ENCODE measurements around the gene NDRG2. TPM values are rescaled to one million over a fixed set of nuclear protein-coding genes. Genes with fewer than 3 reads are reported as not detected.
A peak's percentile ranks its signal among the peaks of the same experiment; 100 is the strongest.
"Not testable (repeated sequence)": the region's sequence is repeated elsewhere in the genome, so short reads cannot be mapped to it uniquely, and the experiment has no call there.

NDRG2 gene
- total RNA-seq, 4 donors from 2014 or later = 269 to 433 (median 295) TPM

- no peak overlapping the region for H3K27ac ChIP-seq
- H3K27me3 ChIP-seq = no peaks in the 10 kb centered on the region
- TF ChIP-seq POLR2A (IDR thresholded peaks at IDR 0.05) (no peak), POLR2AphosphoS5 (IDR thresholded peaks at IDR 0.05) (no peak), EP300 (IDR thresholded peaks at IDR 0.05) (no peak)
- TF ChIP-seq, protein P1, sequence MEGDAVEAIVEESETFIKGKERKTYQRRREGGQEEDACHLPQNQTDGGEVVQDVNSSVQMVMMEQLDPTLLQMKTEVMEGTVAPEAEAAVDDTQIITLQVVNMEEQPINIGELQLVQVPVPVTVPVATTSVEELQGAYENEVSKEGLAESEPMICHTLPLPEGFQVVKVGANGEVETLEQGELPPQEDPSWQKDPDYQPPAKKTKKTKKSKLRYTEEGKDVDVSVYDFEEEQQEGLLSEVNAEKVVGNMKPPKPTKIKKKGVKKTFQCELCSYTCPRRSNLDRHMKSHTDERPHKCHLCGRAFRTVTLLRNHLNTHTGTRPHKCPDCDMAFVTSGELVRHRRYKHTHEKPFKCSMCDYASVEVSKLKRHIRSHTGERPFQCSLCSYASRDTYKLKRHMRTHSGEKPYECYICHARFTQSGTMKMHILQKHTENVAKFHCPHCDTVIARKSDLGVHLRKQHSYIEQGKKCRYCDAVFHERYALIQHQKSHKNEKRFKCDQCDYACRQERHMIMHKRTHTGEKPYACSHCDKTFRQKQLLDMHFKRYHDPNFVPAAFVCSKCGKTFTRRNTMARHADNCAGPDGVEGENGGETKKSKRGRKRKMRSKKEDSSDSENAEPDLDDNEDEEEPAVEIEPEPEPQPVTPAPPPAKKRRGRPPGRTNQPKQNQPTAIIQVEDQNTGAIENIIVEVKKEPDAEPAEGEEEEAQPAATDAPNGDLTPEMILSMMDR (IDR thresholded peaks at IDR 0.05) = no peak
- no peak overlapping the region for H3K4me3 ChIP-seq
- no peaks in the 10 kb centered on the region for H3K9me3 ChIP-seq
- H3K36me3 ChIP-seq = peaks cover 35% of the 10 kb centered on the region
- 68% methylated on average over 6 of the region's 6 CpGs for WGBS
- peaks cover 10% of the 10 kb centered on the region for H3K4me1 ChIP-seq
- DNase-seq (ENCODE audit: low spot score in 2 of 2) = peak in 1 of 2 donors; percentile 20
Measured at GRCh38 chr14:21015312-21015711, 9.5 kb downstream of the NDRG2 start.

GRCh38 chr14:21014761-21015190 is 10.1 kb downstream of the NDRG2 start:
- Histone ChIP-seq H3K4me3 (no peak overlapping the region), H3K36me3 (peaks cover 29% of the 10 kb centered on the region), H3K27ac (no peak overlapping the region), H3K9me3 (no peaks in the 10 kb centered on the region), H3K27me3 (no peaks in the 10 kb centered on the region), H3K4me1 (peaks cover 9% of the 10 kb centered on the region)
- WGBS = 0% methylated on average over 4 of the region's 4 CpGs
- TF ChIP-seq EP300 (IDR thresholded peaks at IDR 0.05) = no peak
- peak in 2 of 3 donors; percentile 43 to 57 for TF ChIP-seq POLR2AphosphoS5 (IDR thresholded peaks at IDR 0.05)
- TF ChIP-seq POLR2A (IDR thresholded peaks at IDR 0.05) = no peak
- TF ChIP-seq, protein P1 (IDR thresholded peaks at IDR 0.05) = peak; percentile 85 to 91
- peak; percentile 90 to 93 for DNase-seq (ENCODE audit: low spot score in 2 of 2)

DNA sequence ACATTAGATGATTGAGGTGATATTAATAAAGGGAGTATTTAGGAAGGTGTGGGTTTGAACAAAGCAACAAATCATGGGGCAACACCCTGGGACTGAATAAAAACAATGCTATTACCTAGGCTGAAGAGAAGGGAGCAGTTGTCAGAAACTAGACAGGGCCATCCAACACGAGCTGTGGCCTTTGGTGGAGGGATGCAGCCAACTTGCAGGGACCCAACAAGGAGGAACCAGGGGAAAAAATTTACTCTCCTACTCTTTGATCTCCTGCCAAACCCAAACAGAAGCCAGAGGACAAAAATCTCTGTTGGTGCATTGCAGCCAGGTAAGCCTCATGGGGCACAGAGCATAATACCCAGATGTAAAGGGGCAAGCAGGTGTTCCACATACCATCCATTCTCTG is 13.7 kb downstream of the NDRG2 start:
- TF ChIP-seq POLR2AphosphoS5 (IDR thresholded peaks at IDR 0.05) (no peak), POLR2A (IDR thresholded peaks at IDR 0.05) (no peak), EP300 (IDR thresholded peaks at IDR 0.05) (no peak)
- TF ChIP-seq, protein P1 (IDR thresholded peaks at IDR 0.05) = no peak

DNA sequence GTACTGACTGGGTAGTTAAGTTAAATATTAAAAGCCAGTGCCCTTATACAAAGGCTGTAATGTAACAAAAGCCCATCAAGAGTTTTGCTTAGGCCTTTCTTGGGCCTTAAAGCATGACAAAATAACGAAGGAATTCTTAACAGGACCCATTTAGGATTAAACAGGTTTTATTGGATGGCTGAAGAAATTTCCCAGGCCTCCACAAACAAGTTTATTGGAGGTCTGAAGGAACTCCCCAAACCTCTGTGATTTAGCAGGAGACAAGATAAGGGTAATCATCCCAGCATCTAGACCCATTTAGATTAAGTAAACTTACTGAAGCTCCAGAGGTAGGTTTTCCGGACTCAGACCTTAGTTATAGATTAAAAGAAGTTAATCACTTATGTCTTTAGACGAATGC is 15.1 kb downstream of the NDRG2 start:
- H3K27me3 ChIP-seq; H3K4me1 ChIP-seq; H3K36me3 ChIP-seq; DNase-seq (ENCODE audit: low spot score in 2 of 2); H3K27ac ChIP-seq; H3K4me3 ChIP-seq; H3K9me3 ChIP-seq: not testable (repeated sequence)
- 83% methylated on average over 3 of the region's 3 CpGs for WGBS

More for the DNA sequence above, 13.7 kb downstream of the NDRG2 start:
- Histone ChIP-seq H3K4me3 (no peak overlapping the region), H3K36me3 (peaks cover 1% of the 10 kb centered on the region), H3K27me3 (no peaks in the 10 kb centered on the region), H3K4me1 (peaks cover 9% of the 10 kb centered on the region), H3K9me3 (no peaks in the 10 kb centered on the region), H3K27ac (no peak overlapping the region)
- peak in 1 of 2 donors; percentile 1 for DNase-seq (ENCODE audit: low spot score in 2 of 2)
- 83% methylated on average over 1 of the region's 1 CpG for WGBS

DNA sequence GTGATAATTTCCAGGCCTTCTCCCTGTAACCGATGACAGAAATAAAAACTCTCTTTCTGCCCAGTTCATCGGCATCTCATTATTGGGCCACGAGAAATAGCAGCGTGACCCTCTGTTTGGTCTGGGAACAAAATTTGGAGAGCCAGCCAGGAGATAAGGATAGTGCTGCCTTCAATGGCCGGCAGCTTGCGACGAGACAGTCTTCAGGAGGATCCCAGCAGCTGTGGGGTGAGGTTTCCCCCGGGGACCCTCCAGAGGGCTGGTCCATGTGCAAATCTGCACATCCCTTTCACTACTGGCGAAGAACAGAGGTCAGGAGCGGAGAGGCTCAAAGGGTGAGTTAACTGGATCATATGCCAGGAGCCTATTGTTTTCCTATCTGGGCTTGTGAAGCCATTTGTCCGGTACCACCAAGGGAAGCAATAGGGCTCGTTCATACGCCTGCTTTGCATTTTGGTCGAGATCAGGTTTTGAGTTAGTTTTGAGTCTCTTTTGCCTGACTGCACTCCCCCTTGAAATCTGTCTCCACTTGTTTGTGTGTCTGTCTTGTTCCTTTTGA is 21.0 kb downstream of the NDRG2 start:
- Histone ChIP-seq H3K36me3 (no peaks in the 10 kb centered on the region), H3K9me3 (no peaks in the 10 kb centered on the region), H3K4me3 (no peak overlapping the region), H3K27me3 (no peaks in the 10 kb centered on the region), H3K27ac (no peak overlapping the region), H3K4me1 (peaks cover 12% of the 10 kb centered on the region)
- DNase-seq (ENCODE audit: low spot score in 2 of 2) = no peak
- 88% methylated on average over 14 of the region's 14 CpGs for WGBS
- TF ChIP-seq POLR2AphosphoS5 (IDR thresholded peaks at IDR 0.05) = no peak
- TF ChIP-seq, protein P1 (IDR thresholded peaks at IDR 0.05) = no peak
- TF ChIP-seq EP300 (IDR thresholded peaks at IDR 0.05) = no peak
- TF ChIP-seq POLR2A (IDR thresholded peaks at IDR 0.05) = no peak

GRCh38 chr14:21001218-21001617 is 23.6 kb downstream of the NDRG2 start:
- Histone ChIP-seq H3K4me1 (peaks cover 34% of the 10 kb centered on the region), H3K27ac (no peak overlapping the region), H3K4me3 (no peak overlapping the region), H3K27me3 (no peaks in the 10 kb centered on the region), H3K36me3 (peaks cover 13% of the 10 kb centered on the region), H3K9me3 (no peaks in the 10 kb centered on the region)
- DNase-seq (ENCODE audit: low spot score in 2 of 2) = no peak
- WGBS = 65% methylated on average over 6 of the region's 7 CpGs
- TF ChIP-seq, protein P1 (IDR thresholded peaks at IDR 0.05) = no peak
- TF ChIP-seq POLR2A (IDR thresholded peaks at IDR 0.05) (no peak), EP300 (IDR thresholded peaks at IDR 0.05) (no peak), POLR2AphosphoS5 (IDR thresholded peaks at IDR 0.05) (no peak)
